Endothelial cell (in vitro differentiated cells): ENCODE measurements around the gene HDAC7. TPM values are rescaled to one million over a fixed set of nuclear protein-coding genes. Genes with fewer than 3 reads are reported as not detected.

Experiments
- DNase-seq: peaks from one replicate; pipeline ENCODE4 v3.0.0; 2021; ENCODE audit warnings: low spot score
- H3K27ac Mint-ChIP-seq: one replicate; pipeline ENCODE4 v1.8.0; 2021; ENCODE audit warnings: mixed read lengths, inconsistent platforms; ENCODE audit not compliant: unreplicated experiment
- H3K27me3 Mint-ChIP-seq: one replicate; pipeline ENCODE4 v1.8.0; 2021; ENCODE audit warnings: mild to moderate bottlenecking, moderate library complexity, mixed read lengths, inconsistent platforms; ENCODE audit not compliant: unreplicated experiment
- H3K36me3 Mint-ChIP-seq: one replicate; pipeline ENCODE4 v1.8.0; 2021; ENCODE audit warnings: mild to moderate bottlenecking, low read depth, mixed read lengths, inconsistent platforms; ENCODE audit not compliant: unreplicated experiment
- H3K4me1 Mint-ChIP-seq: one replicate; pipeline ENCODE4 v1.8.0; 2021; ENCODE audit warnings: mild to moderate bottlenecking, mixed read lengths, inconsistent platforms; ENCODE audit not compliant: unreplicated experiment
- H3K4me3 Mint-ChIP-seq: one replicate; pipeline ENCODE4 v1.8.0; 2021; ENCODE audit warnings: mild to moderate bottlenecking, mixed read lengths, inconsistent platforms; ENCODE audit not compliant: unreplicated experiment
- H3K9me3 Mint-ChIP-seq: one replicate; pipeline ENCODE4 v1.8.0; 2021; ENCODE audit warnings: mixed read lengths, inconsistent platforms; ENCODE audit not compliant: unreplicated experiment
- total RNA-seq: library from RNA; stranded (reverse); fragmentation: NEBNext Ultra II Directional; extraction: Animal tissue kit (Norgen Biotek cat#: 25700); gene quantifications from one replicate; pipeline ENCODE4 v1.2.1, GENCODE V29; 2021; ENCODE audit not compliant: unreplicated experiment
- TF ChIP-seq, protein P1 (sequence below): fragments of 200-600 bp; sonication (generic); IDR thresholded peaks from one replicate; pipeline ENCODE4 v1.5.0; 2021; ENCODE audit warnings: antibody characterized with exemption; ENCODE audit not compliant: unreplicated experiment

HDAC7 gene
- total RNA-seq, 1 donor from 2014 or later, result 387 TPM

DNA sequence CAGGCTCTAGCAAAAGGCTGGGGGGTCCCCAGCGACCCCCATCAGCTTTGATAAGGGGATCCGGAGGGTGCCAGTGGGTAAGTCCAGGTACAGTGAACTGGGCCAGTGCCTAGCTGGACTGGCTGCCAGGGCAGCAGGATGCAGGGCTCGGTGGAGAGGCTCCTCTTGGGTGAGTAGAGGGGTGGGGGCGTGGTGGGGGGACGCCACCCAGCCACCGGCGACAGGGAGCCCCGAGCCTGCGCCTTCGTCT lies 61.2 kb downstream of the HDAC7 start:
- DNase-seq, result no peak
- Mint-ChIP-seq H3K27me3 (peaks cover 25% of the 10 kb centered on the region), H3K4me3 (peak overlapping the region; percentile 93), H3K27ac (peak overlapping the region; percentile 93), H3K9me3 (no peaks in the 10 kb centered on the region), H3K36me3 (peaks cover 45% of the 10 kb centered on the region), H3K4me1 (peaks cover 78% of the 10 kb centered on the region)
- TF ChIP-seq, protein P1, sequence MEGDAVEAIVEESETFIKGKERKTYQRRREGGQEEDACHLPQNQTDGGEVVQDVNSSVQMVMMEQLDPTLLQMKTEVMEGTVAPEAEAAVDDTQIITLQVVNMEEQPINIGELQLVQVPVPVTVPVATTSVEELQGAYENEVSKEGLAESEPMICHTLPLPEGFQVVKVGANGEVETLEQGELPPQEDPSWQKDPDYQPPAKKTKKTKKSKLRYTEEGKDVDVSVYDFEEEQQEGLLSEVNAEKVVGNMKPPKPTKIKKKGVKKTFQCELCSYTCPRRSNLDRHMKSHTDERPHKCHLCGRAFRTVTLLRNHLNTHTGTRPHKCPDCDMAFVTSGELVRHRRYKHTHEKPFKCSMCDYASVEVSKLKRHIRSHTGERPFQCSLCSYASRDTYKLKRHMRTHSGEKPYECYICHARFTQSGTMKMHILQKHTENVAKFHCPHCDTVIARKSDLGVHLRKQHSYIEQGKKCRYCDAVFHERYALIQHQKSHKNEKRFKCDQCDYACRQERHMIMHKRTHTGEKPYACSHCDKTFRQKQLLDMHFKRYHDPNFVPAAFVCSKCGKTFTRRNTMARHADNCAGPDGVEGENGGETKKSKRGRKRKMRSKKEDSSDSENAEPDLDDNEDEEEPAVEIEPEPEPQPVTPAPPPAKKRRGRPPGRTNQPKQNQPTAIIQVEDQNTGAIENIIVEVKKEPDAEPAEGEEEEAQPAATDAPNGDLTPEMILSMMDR, result no peak

DNA sequence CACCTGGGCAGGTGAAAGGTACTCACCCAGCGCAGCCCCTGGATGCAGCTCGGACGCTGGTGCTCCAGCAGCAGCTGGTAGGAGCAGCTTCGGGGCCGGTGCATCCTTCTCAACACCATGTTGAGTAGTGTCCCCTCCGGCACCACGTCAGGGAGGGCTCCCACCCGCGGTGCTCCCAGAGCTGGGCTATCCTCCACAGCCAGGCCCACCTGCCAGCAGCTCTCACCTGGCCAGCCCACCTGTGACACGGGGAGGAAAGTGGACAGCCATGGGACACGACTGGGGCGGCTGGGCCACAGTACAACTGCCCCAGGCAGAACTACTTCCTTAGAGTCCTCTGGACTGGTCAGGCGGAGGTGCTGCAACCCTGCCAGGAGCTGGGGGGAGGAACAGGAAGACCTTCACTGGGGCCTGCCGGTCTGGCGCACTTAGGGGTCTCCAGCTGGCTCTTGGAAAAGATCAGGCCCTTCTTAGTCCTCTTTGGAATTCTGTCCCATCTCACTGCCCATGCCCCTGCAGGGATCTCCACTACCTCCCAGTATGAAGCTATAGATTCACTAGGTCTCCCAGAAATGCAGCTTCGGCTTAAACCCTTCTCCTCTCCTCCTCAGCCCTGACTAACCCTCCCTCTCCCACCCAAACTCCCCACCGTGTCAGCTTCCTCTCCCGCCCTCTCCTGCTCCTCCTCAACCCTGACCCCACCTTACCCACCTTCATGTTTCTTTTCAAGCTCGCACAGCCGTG lies 61.7 kb downstream of the HDAC7 start:
- DNase-seq, result no peak
- H3K27me3 Mint-ChIP-seq, result peaks cover 25% of the 10 kb centered on the region
- TF ChIP-seq, protein P1, result no peak
- H3K4me3 Mint-ChIP-seq, result peak overlapping the region; percentile 93
- peak overlapping the region; percentile 93 for H3K27ac Mint-ChIP-seq
- H3K4me1 Mint-ChIP-seq, result peaks cover 79% of the 10 kb centered on the region
- H3K36me3 Mint-ChIP-seq, result peaks cover 44% of the 10 kb centered on the region
- no peaks in the 10 kb centered on the region for H3K9me3 Mint-ChIP-seq

DNA sequence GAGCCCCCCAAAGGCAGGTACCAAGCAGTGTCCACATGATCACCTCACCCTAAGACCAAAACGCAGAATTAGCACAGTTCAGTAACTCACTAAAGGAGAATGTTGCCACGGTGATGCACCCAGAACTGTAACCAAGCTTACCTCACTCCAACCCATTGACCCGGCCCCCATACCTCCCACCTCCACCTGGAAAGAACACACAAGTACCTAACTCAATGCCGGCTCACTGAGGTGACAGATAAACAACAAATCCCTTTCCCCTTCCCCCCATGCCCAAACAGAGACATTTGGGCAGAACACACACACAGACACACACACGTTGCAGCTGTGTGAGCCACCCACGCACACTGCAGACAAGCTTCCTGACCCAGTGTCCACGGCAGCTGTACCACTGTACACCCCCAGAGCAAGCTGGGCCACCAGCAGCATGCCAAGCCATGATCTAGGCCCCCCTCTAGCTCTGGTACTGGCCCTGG lies 62.3 kb downstream of the HDAC7 start:
- TF ChIP-seq, protein P1, result no peak
- H3K36me3 Mint-ChIP-seq, result peaks cover 41% of the 10 kb centered on the region
- peak overlapping the region; percentile 93 for H3K4me3 Mint-ChIP-seq
- peak overlapping the region; percentile 68 for H3K27ac Mint-ChIP-seq
- H3K9me3 Mint-ChIP-seq, result no peaks in the 10 kb centered on the region
- DNase-seq, result no peak
- H3K27me3 Mint-ChIP-seq, result peaks cover 25% of the 10 kb centered on the region
- peaks cover 79% of the 10 kb centered on the region for H3K4me1 Mint-ChIP-seq

DNA sequence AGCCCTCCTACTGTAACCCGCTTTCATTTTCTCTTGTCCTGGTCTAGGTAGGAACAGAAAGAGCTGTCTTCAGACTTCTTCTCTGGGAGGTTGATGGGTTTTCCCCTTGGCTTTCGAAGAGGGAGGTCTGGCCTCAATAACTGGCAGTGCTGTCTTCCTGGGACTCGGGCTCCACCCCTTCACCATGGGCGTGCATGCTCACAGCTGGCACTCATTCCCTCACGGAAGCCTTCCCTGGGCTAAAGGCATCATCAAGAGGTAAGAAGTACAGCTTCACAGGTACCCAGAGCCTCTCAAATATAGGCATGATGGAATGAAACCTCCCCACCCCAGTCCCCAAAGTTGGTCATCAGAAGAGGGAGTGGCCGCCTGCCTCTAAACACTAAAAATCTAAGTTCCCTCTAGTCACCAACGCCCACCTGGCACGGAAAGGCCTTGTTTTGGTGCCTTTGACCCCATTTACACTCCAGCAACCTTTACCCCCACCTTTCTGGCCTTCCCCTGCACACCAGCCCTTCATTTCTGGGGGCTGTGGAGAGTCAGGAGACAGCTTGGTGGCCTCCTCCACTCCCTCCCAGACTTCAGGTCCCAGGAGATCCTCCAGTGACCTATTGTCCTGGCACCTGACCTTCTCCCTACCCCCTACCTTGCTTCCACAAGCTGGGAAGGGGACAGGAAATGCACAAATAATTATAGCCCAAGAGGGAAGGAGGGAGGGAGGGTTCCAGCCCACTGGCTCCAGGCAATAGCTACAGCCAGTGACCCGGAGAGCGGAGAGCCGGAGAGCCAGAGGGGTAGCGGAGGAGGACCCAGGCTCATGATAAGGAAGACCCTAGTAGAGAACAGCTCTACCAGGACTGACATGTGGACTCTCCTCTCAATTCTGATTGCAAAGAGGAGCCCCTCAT lies 63.8 kb downstream of the HDAC7 start:
- H3K27ac Mint-ChIP-seq, result peak overlapping the region; percentile 57
- no peaks in the 10 kb centered on the region for H3K9me3 Mint-ChIP-seq
- TF ChIP-seq, protein P1, result no peak
- peaks cover 29% of the 10 kb centered on the region for H3K36me3 Mint-ChIP-seq
- H3K27me3 Mint-ChIP-seq, result peaks cover 22% of the 10 kb centered on the region
- peaks cover 65% of the 10 kb centered on the region for H3K4me1 Mint-ChIP-seq
- peak overlapping the region; percentile 93 for H3K4me3 Mint-ChIP-seq
- no peak for DNase-seq

DNA sequence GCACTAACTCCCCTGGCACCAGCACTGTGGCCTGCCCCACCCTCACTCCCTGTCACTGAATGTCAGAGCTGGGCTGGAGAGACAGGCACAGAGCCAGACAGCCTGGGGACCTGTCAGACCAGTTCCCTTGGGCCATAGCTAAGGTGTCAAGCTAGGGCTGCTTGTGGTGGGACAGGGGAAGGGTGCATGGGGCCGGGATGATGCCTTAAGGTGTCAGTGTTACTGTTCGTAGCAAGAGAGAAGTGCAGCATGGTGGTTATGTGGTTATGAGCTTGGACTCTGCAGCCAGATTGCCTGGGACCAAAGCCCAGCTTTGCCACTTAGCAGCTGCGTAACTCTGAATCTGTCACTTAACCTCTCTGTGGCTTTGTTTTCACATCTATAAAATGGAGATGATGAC lies 64.8 kb downstream of the HDAC7 start:
- no peak overlapping the region for H3K27ac Mint-ChIP-seq
- H3K4me3 Mint-ChIP-seq, result peak overlapping the region; percentile 66
- TF ChIP-seq, protein P1, result no peak
- H3K27me3 Mint-ChIP-seq, result peaks cover 22% of the 10 kb centered on the region
- H3K4me1 Mint-ChIP-seq, result peaks cover 55% of the 10 kb centered on the region
- no peak for DNase-seq
- peaks cover 28% of the 10 kb centered on the region for H3K36me3 Mint-ChIP-seq
- H3K9me3 Mint-ChIP-seq, result no peaks in the 10 kb centered on the region
